GM12878 (cell line): Measurements from ENCODE around the gene SLC39A11.

Experiments
- FOXK2 ChIP-seq: fragments of 450-650 bp; IDR thresholded peaks from 2 replicates; pipeline ENCODE4 v1.6.1; 2017; ENCODE audit warnings: mild to moderate bottlenecking, moderate library complexity
- SP1 ChIP-seq: IDR thresholded peaks from one replicate; pipeline ENCODE4 v1.6.1; 2011; ENCODE audit warnings: low read depth, low read length
- TBL1XR1 ChIP-seq: IDR thresholded peaks from 2 replicates; pipeline ENCODE4 v1.6.1; 2012; ENCODE audit warnings: low read depth, low read length, improper control_type of control experiment

GRCh38 chr17:72672729-72673128, 419.8 kb downstream of the SLC39A11 start:
- TF ChIP-seq FOXK2 (no peak), TBL1XR1 (no peak), SP1 (no peak)
